Measurements from ENCODE around the gene CD99L2.

CD99L2 gene

GRCh38 chrX:150729956-150730355, 168.5 kb downstream of the CD99L2 start:
- TF ChIP-seq, protein P1, sequence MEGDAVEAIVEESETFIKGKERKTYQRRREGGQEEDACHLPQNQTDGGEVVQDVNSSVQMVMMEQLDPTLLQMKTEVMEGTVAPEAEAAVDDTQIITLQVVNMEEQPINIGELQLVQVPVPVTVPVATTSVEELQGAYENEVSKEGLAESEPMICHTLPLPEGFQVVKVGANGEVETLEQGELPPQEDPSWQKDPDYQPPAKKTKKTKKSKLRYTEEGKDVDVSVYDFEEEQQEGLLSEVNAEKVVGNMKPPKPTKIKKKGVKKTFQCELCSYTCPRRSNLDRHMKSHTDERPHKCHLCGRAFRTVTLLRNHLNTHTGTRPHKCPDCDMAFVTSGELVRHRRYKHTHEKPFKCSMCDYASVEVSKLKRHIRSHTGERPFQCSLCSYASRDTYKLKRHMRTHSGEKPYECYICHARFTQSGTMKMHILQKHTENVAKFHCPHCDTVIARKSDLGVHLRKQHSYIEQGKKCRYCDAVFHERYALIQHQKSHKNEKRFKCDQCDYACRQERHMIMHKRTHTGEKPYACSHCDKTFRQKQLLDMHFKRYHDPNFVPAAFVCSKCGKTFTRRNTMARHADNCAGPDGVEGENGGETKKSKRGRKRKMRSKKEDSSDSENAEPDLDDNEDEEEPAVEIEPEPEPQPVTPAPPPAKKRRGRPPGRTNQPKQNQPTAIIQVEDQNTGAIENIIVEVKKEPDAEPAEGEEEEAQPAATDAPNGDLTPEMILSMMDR (conservative IDR thresholded peaks at IDR 0.05; ENCODE audit: low read length) = no peak
- TF ChIP-seq EZH2phosphoT487 (IDR thresholded peaks at IDR 0.05; ENCODE audit: borderline replicate concordance) = no peak
- H3K4me1 ChIP-seq (ENCODE audit: insufficient read depth, low read length, poor library complexity, severe bottlenecking) = no peaks in the 10 kb centered on the region
- H3K36me3 ChIP-seq (ENCODE audit: insufficient read depth, low read length) = peaks cover 56% of the 10 kb centered on the region; the same call in 1 of the 2 replicates

DNA sequence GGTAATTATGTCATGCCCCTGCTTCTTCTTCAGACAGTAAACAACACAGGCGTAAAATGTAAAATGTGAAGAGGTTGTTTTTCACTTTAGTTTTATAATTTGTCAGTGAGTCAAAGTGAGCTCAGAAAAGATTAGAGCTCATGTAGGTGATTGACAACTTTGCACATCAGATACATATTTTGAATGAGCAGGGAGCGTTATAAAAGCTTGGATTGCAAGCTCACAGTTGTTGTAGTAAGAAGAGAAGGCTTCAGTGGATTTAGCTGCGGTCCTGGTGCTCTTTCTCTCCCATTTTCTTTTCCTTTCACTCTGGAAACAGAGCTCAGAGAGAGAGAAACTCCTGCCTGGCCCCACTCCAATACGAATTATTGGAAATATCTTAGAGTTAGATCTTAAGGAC, 178.8 kb downstream of the CD99L2 start:
- no peaks in the 10 kb centered on the region for H3K9me2 ChIP-seq (replicated peaks; ENCODE audit: low read depth, low read length)
- no peak overlapping the region for H3K4me3 ChIP-seq (ENCODE audit: low read length, poor library complexity, severe bottlenecking)
- no peaks in the 10 kb centered on the region for H3K4me1 ChIP-seq (ENCODE audit: insufficient read depth, low read length, poor library complexity, severe bottlenecking)
- H3F3A ChIP-seq (ENCODE audit: low read depth) = no peaks in the 10 kb centered on the region
- H3K4me2 ChIP-seq (ENCODE audit: low read depth, low read length, poor library complexity, severe bottlenecking) = no peak overlapping the region
- no peaks in the 10 kb centered on the region for H3K9me3 ChIP-seq (ENCODE audit: insufficient read depth, low read depth, low read length)
- H2AFZ ChIP-seq (ENCODE audit: low read length) = no peak overlapping the region
- H4K20me1 ChIP-seq (ENCODE audit: insufficient read depth, low read length, poor library complexity, severe bottlenecking) = no peaks in the 10 kb centered on the region
- H3K27me3 ChIP-seq (ENCODE audit: insufficient read depth, low read length, poor library complexity, severe bottlenecking) = no peaks in the 10 kb centered on the region
- no peaks in the 10 kb centered on the region for H3K36me3 ChIP-seq (ENCODE audit: insufficient read depth, low read length)
- no peak for TF ChIP-seq EZH2phosphoT487 (IDR thresholded peaks at IDR 0.05; ENCODE audit: borderline replicate concordance)
- TF ChIP-seq, protein P1 (conservative IDR thresholded peaks at IDR 0.05; ENCODE audit: low read length) = no peak
- H3K9ac ChIP-seq (ENCODE audit: low read depth, low read length, poor library complexity, severe bottlenecking) = no peak overlapping the region
- H3K79me2 ChIP-seq (ENCODE audit: insufficient read depth, low read length) = peaks cover 3% of the 10 kb centered on the region; the same call in 1 of the 2 replicates

More at GRCh38 chrX:150729956-150730355, 168.5 kb downstream of the CD99L2 start:
- no peak overlapping the region for H3K4me2 ChIP-seq (ENCODE audit: low read depth, low read length, poor library complexity, severe bottlenecking)
- H3K9ac ChIP-seq (ENCODE audit: low read depth, low read length, poor library complexity, severe bottlenecking) = no peak overlapping the region
- no peaks in the 10 kb centered on the region for H3K9me3 ChIP-seq (ENCODE audit: insufficient read depth, low read depth, low read length)
- no peaks in the 10 kb centered on the region for H3K9me2 ChIP-seq (replicated peaks; ENCODE audit: low read depth, low read length)
- no peaks in the 10 kb centered on the region for H3K79me2 ChIP-seq (ENCODE audit: insufficient read depth, low read length)
- no peaks in the 10 kb centered on the region for H3K27me3 ChIP-seq (ENCODE audit: insufficient read depth, low read length, poor library complexity, severe bottlenecking)
- H3F3A ChIP-seq (ENCODE audit: low read depth) = no peaks in the 10 kb centered on the region
- H3K4me3 ChIP-seq (ENCODE audit: low read length, poor library complexity, severe bottlenecking) = no peak overlapping the region
- H4K20me1 ChIP-seq (ENCODE audit: insufficient read depth, low read length, poor library complexity, severe bottlenecking) = no peaks in the 10 kb centered on the region
- H2AFZ ChIP-seq (ENCODE audit: low read length) = no peak overlapping the region

Measured in Loucy (cell line).